Endothelial cell of umbilical vein (primary cell): ENCODE results near the gene CLEC16A. TPM values are rescaled to one million over a fixed set of nuclear protein-coding genes. Genes with fewer than 3 reads are reported as not detected.
A peak's percentile ranks its signal among the peaks of the same experiment; 100 is the strongest.

ENCODE experiments used
- BruUV-seq: library from RNA; stranded (reverse); fragments of 400-500 nt; replicated peaks from 2 replicates; lab custom pipeline; 2021; lab: Mats Ljungman, UMichigan
- CTCF ChIA-PET: fragments of 300-600, 350-600 bp; sonication (Branson Sonifier 250); formaldehyde crosslinking; loops from one replicate; lab custom pipeline; 2021; ENCODE audit warnings: antibody characterized with exemption, inconsistent platforms; lab: Charles Lee
- POLR2A ChIA-PET: fragments of 300-600, 350-600 bp; sonication (Branson Sonifier 250); formaldehyde crosslinking; loops from one replicate; lab custom pipeline; 2021; ENCODE audit warnings: antibody characterized with exemption, inconsistent platforms; lab: Charles Lee
- DNase-seq: peaks from one replicate; pipeline ENCODE4 v3.0.0-alpha.2; 2011; ENCODE audit warnings: low read depth, low spot score
- FAIRE-seq: peaks from 2 replicates; lab custom pipeline; 2011; peaks lifted over from hg19 to GRCh38; lab: Jason Lieb, UNC
- H2AFZ ChIP-seq: 2 replicates; pipeline ENCODE4 v1.6.0; 2012; ENCODE audit warnings: low read depth, low read length, control low read depth, inconsistent platforms
- H3K27ac ChIP-seq: 2 replicates; pipeline ENCODE4 v1.5.1; 2011; ENCODE audit warnings: low read depth, mild to moderate bottlenecking, control low read depth, low read length, moderate library complexity; ENCODE audit not compliant: insufficient read depth
- H3K27me3 ChIP-seq, 2 experiments: 2 replicates each; pipeline versions ENCODE4 v1.6.0 to v1.6.1; 2011; ENCODE audit warnings: low read length in 2 of 2, mixed read lengths in 1 of 2; ENCODE audit not compliant: control insufficient read depth in 2 of 2, insufficient read depth in 2 of 2
- H3K36me3 ChIP-seq, 2 experiments: 2 replicates in 1 of 2; 3 replicates in 1 of 2; pipeline ENCODE4 v1.5.1; 2011; ENCODE audit warnings: low read length in 2 of 2, mild to moderate bottlenecking in 1 of 2, moderate library complexity in 1 of 2; ENCODE audit not compliant: control insufficient read depth in 2 of 2, insufficient read depth in 2 of 2; ENCODE audit errors: extremely low read depth in 1 of 2
- H3K4me1 ChIP-seq: 3 replicates; pipeline ENCODE4 v1.5.1; 2011; ENCODE audit warnings: mild to moderate bottlenecking, low read length; ENCODE audit not compliant: control insufficient read depth, insufficient read depth; ENCODE audit errors: extremely low read depth
- H3K4me2 ChIP-seq: 2 replicates; pipeline ENCODE4 v1.6.1; 2011; ENCODE audit warnings: low read length, control low read depth, mixed read lengths; ENCODE audit not compliant: insufficient read depth
- H3K4me3 ChIP-seq, 3 experiments: fragments of 200-600 bp in 1 of 3; sonication (generic), shearing (Covaris generic) in 1 of 3; replicated peaks in 1 of 3; 2 replicates each; pipeline ENCODE4 v1.5.1; 2011 to 2016; ENCODE audit warnings: control low read depth in 3 of 3, low read length in 3 of 3, mild to moderate bottlenecking in 2 of 3, inconsistent platforms in 1 of 3, low read depth in 1 of 3, moderate library complexity in 1 of 3; ENCODE audit not compliant: insufficient read depth in 1 of 3
- H3K79me2 ChIP-seq: 2 replicates; pipeline ENCODE4 v1.6.0; 2012; ENCODE audit warnings: low read length, inconsistent platforms; ENCODE audit not compliant: control insufficient read depth, insufficient read depth
- H3K9ac ChIP-seq: replicated peaks from 2 replicates; pipeline ENCODE3; 2011; ENCODE audit warnings: low read length, control low read depth; ENCODE audit not compliant: insufficient read depth; ENCODE audit errors: extremely low read depth
- H3K9me1 ChIP-seq: replicated peaks from 3 replicates; pipeline ENCODE4 v1.6.0; 2011; ENCODE audit warnings: mild to moderate bottlenecking, low read length; ENCODE audit not compliant: control insufficient read depth, insufficient read depth; ENCODE audit errors: extremely low read depth
- H3K9me3 ChIP-seq: replicated peaks from 2 replicates; pipeline ENCODE4 v1.5.1; 2012; ENCODE audit warnings: low read length, inconsistent platforms; ENCODE audit not compliant: control insufficient read depth, insufficient read depth
- H4K20me1 ChIP-seq: replicated peaks from 2 replicates; pipeline ENCODE3; 2011; ENCODE audit warnings: mild to moderate bottlenecking, low read length; ENCODE audit not compliant: control insufficient read depth, insufficient read depth; ENCODE audit errors: extremely low read depth
- CTCF ChIP-seq, 2 donors: IDR thresholded peaks; 1 replicate in 1 of 2; 2 replicates in 1 of 2; pipeline ENCODE4 v1.5.1; 2011; ENCODE audit warnings: low read length in 2 of 2, mild to moderate bottlenecking in 2 of 2, moderate library complexity in 2 of 2, control low read depth in 1 of 2, inconsistent platforms in 1 of 2, low read depth in 1 of 2; ENCODE audit not compliant: insufficient read depth in 1 of 2; ENCODE audit errors: extremely low read depth in 1 of 2
- EZH2 ChIP-seq: IDR thresholded peaks from 2 replicates; pipeline ENCODE4 v1.6.1; 2012; ENCODE audit warnings: borderline replicate concordance, low read depth, mild to moderate bottlenecking, moderate library complexity, low read length, inconsistent platforms; ENCODE audit not compliant: severe bottlenecking
- FOS ChIP-seq: IDR thresholded peaks from 2 replicates; pipeline ENCODE4 v1.6.1; 2011; ENCODE audit warnings: mild to moderate bottlenecking, low read length, moderate library complexity, borderline replicate concordance; ENCODE audit not compliant: insufficient read depth
- GATA2 ChIP-seq: IDR thresholded peaks from 2 replicates; pipeline ENCODE4 v1.7.0; 2011; ENCODE audit warnings: low read depth, mild to moderate bottlenecking, moderate library complexity, mixed read lengths, low read length; ENCODE audit not compliant: insufficient read length, insufficient read depth
- JUN ChIP-seq: IDR thresholded peaks from 2 replicates; pipeline ENCODE4 v1.6.1; 2011; ENCODE audit warnings: borderline replicate concordance, low read depth; ENCODE audit not compliant: insufficient read length, insufficient read depth
- MAX ChIP-seq: IDR thresholded peaks from 2 replicates; pipeline ENCODE4 v1.6.1; 2011; ENCODE audit not compliant: insufficient read depth, insufficient read length
- MYC ChIP-seq: IDR thresholded peaks from one replicate; pipeline ENCODE4 v1.6.1; 2011; ENCODE audit warnings: mild to moderate bottlenecking, low read depth, low read length
- POLR2A ChIP-seq: IDR thresholded peaks from 2 replicates; pipeline ENCODE4 v1.6.1; 2012; ENCODE audit warnings: low read depth, mild to moderate bottlenecking, control low read depth, low read length
- POLR2AphosphoS5 ChIP-seq: IDR thresholded peaks from 2 replicates; pipeline ENCODE4 v1.6.1; 2012; ENCODE audit warnings: low read depth, mild to moderate bottlenecking, control low read depth, low read length, moderate library complexity; ENCODE audit not compliant: insufficient read depth
- dilution Hi-C: fragments of 300-500 bp; cut with MboI; formaldehyde crosslinking; loops from one replicate; pipeline ENCODE4 v1.15.0; 2019; ENCODE audit warnings: low sequenced_read_pairs; ENCODE audit not compliant: extremely low pct_ligation_motif_present
- intact Hi-C: fragments of 100-400 bp; cut with micrococcal nuclease; formaldehyde crosslinking; loops from one replicate; pipeline ENCODE4 v1.10.0; 2022
- polyA plus RNA-seq, 4 experiments: library from polyadenylated mRNA; depleted of rRNA in 3 of 4; stranded (reverse) in 3 of 4; unstranded in 1 of 4; fragments of >200 nt; gene quantifications; 2 replicates each; pipeline versions ENCODE4 v1.2.1 to v1.2.3, GENCODE V29; 2011 to 2012; ENCODE audit warnings: missing spikeins in 1 of 4
- total RNA-seq: library from RNA; stranded (reverse); gene quantifications from 2 replicates; pipeline ENCODE4 v1.2.3, GENCODE V29; 2021

The CLEC16A gene
- total and polyA plus RNA-seq, 2 donors (not counting 3 experiments of a cell fraction or from before 2014, with no cell fraction given), result 11.4 to 23.3 TPM

GRCh38 chr16:11097094-11097786, 152.9 kb downstream of the CLEC16A start:
- BruUV-seq, result no TSS peak
- DNase-seq (peak; percentile 52), FAIRE-seq (peak; percentile 37)
- dilution Hi-C loops, result no loop called here
- intact Hi-C loops, result no loop called here
- no peak overlapping the region for H3K9ac ChIP-seq
- no peaks in the 10 kb centered on the region for H3K9me1 ChIP-seq
- H3K9me3 ChIP-seq, result no peaks in the 10 kb centered on the region
- no peak overlapping the region for H3K4me3 ChIP-seq
- no peak for TF ChIP-seq CTCF (IDR thresholded peaks at IDR 0.05; ENCODE audit: extremely low read depth in 1 of 2, insufficient read depth in 1 of 2, low read depth in 1 of 2, low read length in 2 of 2)
- TF ChIP-seq MYC, result no peak
- TF ChIP-seq JUN, result no peak
- no peak for TF ChIP-seq POLR2AphosphoS5
- TF ChIP-seq POLR2A, result no peak
- no peak for TF ChIP-seq MAX
- TF ChIP-seq EZH2, result no peak
- peak; percentile 17 for TF ChIP-seq FOS
- TF ChIP-seq GATA2, result peak; percentile 77
- no peaks in the 10 kb centered on the region for H3K79me2 ChIP-seq
- no peaks in the 10 kb centered on the region for H3K36me3 ChIP-seq
- no peaks in the 10 kb centered on the region for H4K20me1 ChIP-seq
- no peak overlapping the region for H2AFZ ChIP-seq
- peaks cover 28% of the 10 kb centered on the region for H3K4me1 ChIP-seq
- H3K27ac ChIP-seq, result no peak overlapping the region
- ChIA-PET CTCF (interaction anchor here (0.8 to 2.2 kb wide), 5 partner anchors 10 to 159 kb away, joined by 3 to 4 read pairs (median 3); partner anchors contain the start of gene SOCS1), POLR2A (no interaction called here)
- H3K4me2 ChIP-seq, result no peak overlapping the region
- H3K27me3 ChIP-seq, result no peaks in the 10 kb centered on the region
